22Rv1 (cell line): Measurements from ENCODE around the gene BMPR2.

ENCODE experiments used
- CTCF ChIP-seq: fragments of 450-650 bp; IDR thresholded peaks from 2 replicates; pipeline ENCODE4 v1.5.1; 2017; ENCODE audit warnings: mild to moderate bottlenecking
- ZFX ChIP-seq: fragments of 450-650 bp; IDR thresholded peaks from 2 replicates; pipeline ENCODE4 v1.6.1; 2017; ENCODE audit warnings: antibody characterized with exemption, borderline replicate concordance

DNA sequence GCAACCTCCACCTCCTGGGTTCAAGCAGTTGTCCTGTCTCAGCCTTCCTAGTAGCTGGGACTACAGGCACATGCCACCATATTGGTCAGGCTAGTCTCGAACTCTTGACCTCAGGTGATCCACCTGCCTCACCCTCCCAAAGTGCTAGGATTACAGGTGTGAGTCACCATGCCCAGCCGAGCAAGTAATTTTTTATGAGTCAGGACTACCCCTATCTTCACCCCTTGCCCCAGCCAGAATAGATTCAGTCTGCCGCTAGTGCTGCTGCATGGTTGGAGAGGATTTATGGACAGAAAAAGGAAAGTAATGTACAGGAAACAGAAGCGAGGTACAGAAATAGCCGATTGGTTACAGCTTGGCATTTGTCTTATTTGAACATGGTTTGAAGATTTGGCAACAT lies 48.9 kb downstream of the BMPR2 start:
- no peak for TF ChIP-seq CTCF
- TF ChIP-seq ZFX: no peak
